Measurements from ENCODE around the gene UNC13C. TPM values are rescaled to one million over a fixed set of nuclear protein-coding genes. Genes with fewer than 3 reads are reported as not detected.

UNC13C gene
- total RNA-seq, 1 donor from 2014 or later: 3.7 TPM

- DNase-seq (ENCODE audit: extremely low spot score, unreplicated experiment): no peak
- no peak overlapping the region for H3K27ac Mint-ChIP-seq
- H3K9me3 Mint-ChIP-seq: no peaks in the 10 kb centered on the region
- TF ChIP-seq CTCF (conservative IDR thresholded peaks at IDR 0.05): no peak
- no peak overlapping the region for H3K4me3 Mint-ChIP-seq
- no peaks in the 10 kb centered on the region for H3K27me3 Mint-ChIP-seq
- no peaks in the 10 kb centered on the region for H3K36me3 Mint-ChIP-seq
- H3K4me1 Mint-ChIP-seq (ENCODE audit: unreplicated experiment): no peaks in the 10 kb centered on the region
These were observed 522.1 kb downstream of the UNC13C start for GRCh38 chr15:54500330-54500729.

- Mint-ChIP-seq H3K4me1 (ENCODE audit: unreplicated experiment) (no peaks in the 10 kb centered on the region), H3K27me3 (no peaks in the 10 kb centered on the region)
- TF ChIP-seq CTCF (conservative IDR thresholded peaks at IDR 0.05): peak; percentile 33
These were observed 524.3 kb downstream of the UNC13C start for GRCh38 chr15:54502416-54503075.

GRCh38 chr15:54504695-54505094, 526.5 kb downstream of the UNC13C start:
- Mint-ChIP-seq H3K4me1 (ENCODE audit: unreplicated experiment) (no peaks in the 10 kb centered on the region), H3K27ac (no peak overlapping the region), H3K36me3 (no peaks in the 10 kb centered on the region), H3K9me3 (no peaks in the 10 kb centered on the region), H3K27me3 (no peaks in the 10 kb centered on the region), H3K4me3 (no peak overlapping the region)
- TF ChIP-seq CTCF (conservative IDR thresholded peaks at IDR 0.05): no peak
- DNase-seq (ENCODE audit: extremely low spot score, unreplicated experiment): no peak

More at GRCh38 chr15:54502416-54503075, 524.3 kb downstream of the UNC13C start:
- Mint-ChIP-seq H3K4me3 (no peak overlapping the region), H3K36me3 (no peaks in the 10 kb centered on the region), H3K27ac (no peak overlapping the region), H3K9me3 (no peaks in the 10 kb centered on the region)
- DNase-seq (ENCODE audit: extremely low spot score, unreplicated experiment): no peak

GRCh38 chr15:54506977-54507524, 528.8 kb downstream of the UNC13C start:
- Mint-ChIP-seq H3K27me3 (no peaks in the 10 kb centered on the region), H3K9me3 (no peaks in the 10 kb centered on the region), H3K4me3 (no peak overlapping the region), H3K27ac (no peak overlapping the region), H3K4me1 (ENCODE audit: unreplicated experiment) (no peaks in the 10 kb centered on the region), H3K36me3 (no peaks in the 10 kb centered on the region)
- DNase-seq (ENCODE audit: extremely low spot score, unreplicated experiment): no peak
- no peak for TF ChIP-seq CTCF (conservative IDR thresholded peaks at IDR 0.05)

- H3K4me1 Mint-ChIP-seq (ENCODE audit: unreplicated experiment): no peaks in the 10 kb centered on the region
- no peak overlapping the region for H3K4me3 Mint-ChIP-seq
- H3K36me3 Mint-ChIP-seq: no peaks in the 10 kb centered on the region
- no peak overlapping the region for H3K27ac Mint-ChIP-seq
- no peaks in the 10 kb centered on the region for H3K27me3 Mint-ChIP-seq
- no peaks in the 10 kb centered on the region for H3K9me3 Mint-ChIP-seq
- DNase-seq (ENCODE audit: extremely low spot score, unreplicated experiment): no peak
- no peak for TF ChIP-seq CTCF (conservative IDR thresholded peaks at IDR 0.05)
These were observed 536.4 kb downstream of the UNC13C start for GRCh38 chr15:54514601-54515000.
